ENCODE data around the gene C10orf105.

C10orf105 gene

GRCh38 chr10:71661779-71662336, 57.7 kb downstream of the C10orf105 start:
- Histone ChIP-seq H3K9me3 (ENCODE audit: control insufficient read depth, low read length) (peaks cover 5% of the 10 kb centered on the region), H3K27me3 (replicated peaks; ENCODE audit: control insufficient read depth, insufficient read depth, low read length) (peaks cover 31% of the 10 kb centered on the region), H3K9ac (ENCODE audit: low read length) (no peak overlapping the region), H3K4me1 (ENCODE audit: control insufficient read depth, insufficient read depth, low read length) (no peaks in the 10 kb centered on the region), H3K4me3 (ENCODE audit: low read length) (no peak overlapping the region), H3K36me3 (ENCODE audit: control insufficient read depth, insufficient read depth, low read length, severe bottlenecking) (no peaks in the 10 kb centered on the region)
- DNase-seq (ENCODE audit: low read depth): no peak
